Measurements from ENCODE around the gene CLRN3. TPM values are rescaled to one million over a fixed set of nuclear protein-coding genes. Genes with fewer than 3 reads are reported as not detected.

The CLRN3 gene
- total RNA-seq, 3 donors from 2014 or later = 0.98 TPM; not detected in 2

DNA sequence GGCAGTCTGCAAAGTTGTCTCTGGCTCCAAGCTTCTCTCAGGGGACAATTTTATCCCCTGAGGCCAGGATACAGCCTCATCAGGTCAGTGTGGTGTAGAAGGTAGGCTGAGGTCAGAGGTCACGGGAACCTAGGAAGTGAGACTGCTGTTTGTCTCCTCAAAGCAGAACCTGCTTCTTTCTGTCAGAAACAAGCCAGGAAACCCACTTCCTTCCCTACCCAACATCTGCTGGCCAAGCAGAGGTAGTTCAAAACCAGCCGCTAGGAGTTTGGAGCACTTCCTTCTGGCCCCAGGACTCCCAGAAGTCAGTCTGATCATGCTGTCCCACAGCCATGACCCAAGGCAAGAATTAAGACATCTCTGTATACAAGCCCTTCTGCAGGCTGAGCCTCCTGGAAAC, 12.2 kb downstream of the CLRN3 start:
- no peaks in the 10 kb centered on the region for H3K36me3 ChIP-seq
- no peaks in the 10 kb centered on the region for H3K4me1 ChIP-seq
- H3K27me3 ChIP-seq = no peaks in the 10 kb centered on the region
- no peak for TF ChIP-seq POLR2A (IDR thresholded peaks at IDR 0.05)
- no peak for TF ChIP-seq CTCF (IDR thresholded peaks at IDR 0.05)
- no peak for TF ChIP-seq POLR2AphosphoS5 (IDR thresholded peaks at IDR 0.05)
- intact Hi-C loops (cut with DNase I; ENCODE audit: low total_unique reads) = no loop called here
- no peaks in the 10 kb centered on the region for H3K9me3 ChIP-seq
- no peak overlapping the region for H3K27ac ChIP-seq
- no peak overlapping the region for H3K4me3 ChIP-seq
- DNase-seq (ENCODE audit: low spot score in 2 of 2) = no peak

DNA sequence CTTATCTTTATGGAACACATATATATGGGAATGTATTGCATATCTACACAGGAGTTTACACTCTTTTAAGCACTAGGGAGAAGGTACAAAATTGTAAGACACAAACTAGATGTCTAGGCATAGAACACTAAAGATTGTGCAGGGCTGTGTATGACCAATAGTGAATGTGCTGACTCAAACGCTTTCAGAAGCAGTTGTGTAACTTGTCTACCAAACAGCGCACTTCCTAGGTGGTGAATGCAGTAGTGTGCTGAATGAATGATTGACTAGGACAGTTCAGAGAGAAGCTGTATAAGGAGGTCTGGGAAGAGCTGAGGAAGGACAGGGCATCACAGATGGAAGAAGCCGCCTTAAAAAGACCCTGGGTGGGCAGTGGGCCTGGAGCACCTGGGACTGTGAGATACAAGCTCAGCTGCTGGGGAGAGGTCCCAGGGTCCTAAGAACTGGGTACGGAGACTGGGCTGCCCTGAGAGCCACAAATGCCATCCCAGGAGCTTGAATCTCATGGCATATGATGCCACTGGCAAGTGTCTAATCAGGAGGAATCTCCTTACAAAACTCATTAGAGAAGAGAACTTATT, 14.2 kb downstream of the CLRN3 start:
- TF ChIP-seq POLR2AphosphoS5 (IDR thresholded peaks at IDR 0.05) (no peak), POLR2A (IDR thresholded peaks at IDR 0.05) (no peak), CTCF (IDR thresholded peaks at IDR 0.05) (no peak)

GRCh38 chr10:127877699-127878098, 15.0 kb downstream of the CLRN3 start:
- Histone ChIP-seq H3K9me3 (no peaks in the 10 kb centered on the region), H3K27me3 (no peaks in the 10 kb centered on the region), H3K4me1 (no peaks in the 10 kb centered on the region), H3K27ac (no peak overlapping the region), H3K36me3 (no peaks in the 10 kb centered on the region), H3K4me3 (no peak overlapping the region)
- TF ChIP-seq POLR2A (IDR thresholded peaks at IDR 0.05) = no peak
- no peak for TF ChIP-seq POLR2AphosphoS5 (IDR thresholded peaks at IDR 0.05)
- no peak for TF ChIP-seq CTCF (IDR thresholded peaks at IDR 0.05)
- intact Hi-C loops (cut with DNase I; ENCODE audit: low total_unique reads) = no loop called here
- no peak for DNase-seq (ENCODE audit: low spot score in 2 of 2)

More for the DNA sequence above, 14.2 kb downstream of the CLRN3 start:
- Histone ChIP-seq H3K36me3 (no peaks in the 10 kb centered on the region), H3K9me3 (no peaks in the 10 kb centered on the region), H3K4me1 (no peaks in the 10 kb centered on the region), H3K27ac (no peak overlapping the region), H3K27me3 (no peaks in the 10 kb centered on the region), H3K4me3 (no peak overlapping the region)
- intact Hi-C loops (cut with DNase I; ENCODE audit: low total_unique reads) = no loop called here
- no peak for DNase-seq (ENCODE audit: low spot score in 2 of 2)

GRCh38 chr10:127877116-127877515, 15.6 kb downstream of the CLRN3 start:
- H3K9me3 ChIP-seq = no peaks in the 10 kb centered on the region
- H3K27ac ChIP-seq = no peak overlapping the region
- DNase-seq (ENCODE audit: low spot score in 2 of 2) = no peak
- TF ChIP-seq POLR2AphosphoS5 (IDR thresholded peaks at IDR 0.05) (no peak), CTCF (IDR thresholded peaks at IDR 0.05) (no peak), POLR2A (IDR thresholded peaks at IDR 0.05) (no peak)
- no peaks in the 10 kb centered on the region for H3K4me1 ChIP-seq
- intact Hi-C loops (cut with DNase I; ENCODE audit: low total_unique reads) = no loop called here
- no peaks in the 10 kb centered on the region for H3K36me3 ChIP-seq
- no peak overlapping the region for H3K4me3 ChIP-seq
- H3K27me3 ChIP-seq = no peaks in the 10 kb centered on the region

GRCh38 chr10:127875916-127876315, 16.8 kb downstream of the CLRN3 start:
- no peak overlapping the region for H3K27ac ChIP-seq
- intact Hi-C loops (cut with DNase I; ENCODE audit: low total_unique reads) = no loop called here
- H3K27me3 ChIP-seq = no peaks in the 10 kb centered on the region
- no peak for TF ChIP-seq POLR2A (IDR thresholded peaks at IDR 0.05)
- no peak for TF ChIP-seq POLR2AphosphoS5 (IDR thresholded peaks at IDR 0.05)
- no peak for TF ChIP-seq CTCF (IDR thresholded peaks at IDR 0.05)
- no peak overlapping the region for H3K4me3 ChIP-seq
- no peaks in the 10 kb centered on the region for H3K36me3 ChIP-seq
- no peak for DNase-seq (ENCODE audit: low spot score in 2 of 2)
- H3K9me3 ChIP-seq = no peaks in the 10 kb centered on the region
- H3K4me1 ChIP-seq = no peaks in the 10 kb centered on the region

Measured in breast epithelium (tissue), 4 donors.